ENCODE data around the gene IQCF6.
"Not testable (repeated sequence)": the region's sequence is repeated elsewhere in the genome, so short reads cannot be mapped to it uniquely, and the experiment has no call there.

IQCF6 gene
- total RNA-seq, result 0 reads per million in 2 experiments

DNA sequence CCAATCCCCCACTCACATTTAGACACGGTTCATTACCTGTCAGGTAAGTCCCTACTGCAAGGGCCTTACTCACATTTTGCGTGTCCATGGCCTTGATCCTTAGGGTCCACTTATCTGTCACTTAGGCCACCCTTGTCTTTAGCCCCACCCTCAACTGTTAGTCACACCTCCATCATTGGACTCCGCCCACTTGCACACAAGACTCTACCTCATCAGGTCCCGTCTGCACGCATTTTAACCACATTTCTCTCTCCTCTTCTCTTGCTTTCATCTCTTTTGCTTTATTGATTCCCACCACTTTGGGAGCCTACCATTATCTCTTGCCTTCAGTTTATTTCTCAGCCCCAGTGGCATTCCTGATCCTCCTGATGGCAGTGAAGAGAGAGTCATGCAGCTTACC, at the start of gene IQCF6:
Gene IQCF6, minus strand, starts transcription at position 101 of the 400 bp plus-strand sequence. Its CDS starts 13 bp downstream, at position 88.
- DNase-seq (ENCODE audit: low read depth), result no peak

DNA sequence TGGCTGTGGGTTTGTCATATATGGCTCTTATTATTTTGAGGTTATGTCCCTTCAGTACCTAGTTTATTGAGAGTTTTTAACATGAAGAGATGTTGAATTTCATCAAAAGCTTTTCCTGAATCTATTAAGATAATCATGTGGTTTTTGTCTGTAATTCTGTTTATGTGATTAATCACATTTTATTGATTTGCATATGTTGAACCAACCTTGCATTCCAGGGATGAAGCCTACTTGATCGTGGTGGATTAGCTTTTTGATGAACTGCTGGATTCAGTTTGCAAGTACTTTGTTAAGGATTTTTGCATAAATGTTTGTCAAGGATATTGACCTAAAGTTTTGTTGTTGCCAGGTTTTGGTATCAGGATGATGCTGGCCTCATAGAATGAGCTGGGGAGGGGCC, 49.3 kb upstream of the IQCF6 start:
- DNase-seq (ENCODE audit: low read depth), result no peak

DNA sequence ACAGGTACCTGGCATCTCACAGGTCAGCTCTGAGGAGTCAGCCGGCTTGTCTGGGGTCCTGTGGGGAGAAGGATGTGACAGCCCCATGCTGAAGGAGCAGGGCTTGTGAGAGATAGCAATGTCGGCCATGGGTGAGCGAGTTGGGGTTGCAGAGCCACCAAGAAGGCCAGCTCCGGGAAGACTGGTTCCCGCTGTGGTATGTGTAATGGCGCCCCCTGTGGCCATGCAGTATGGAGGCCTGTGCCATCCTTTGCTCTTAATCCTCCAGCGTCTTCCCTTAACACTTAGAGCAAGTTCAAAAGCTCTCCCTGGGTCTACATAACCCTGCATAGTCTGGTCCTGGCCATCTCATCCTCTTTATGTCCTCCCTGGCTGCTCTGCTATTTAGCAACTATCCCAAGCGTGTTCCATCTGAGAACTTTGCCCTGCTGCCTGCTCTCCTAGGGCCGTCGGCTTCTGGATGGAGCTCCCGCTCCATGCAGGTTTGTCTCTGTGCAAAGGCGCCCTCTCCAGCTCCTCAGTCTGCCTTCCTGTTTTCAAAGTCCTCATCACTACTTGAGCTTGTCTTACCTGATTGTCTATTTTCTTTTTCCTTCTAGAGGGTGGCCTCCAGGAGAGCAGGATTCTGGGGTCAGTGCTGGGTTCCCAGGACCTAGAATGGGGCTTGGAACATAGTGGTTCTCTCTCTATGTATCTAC, 40.8 kb upstream of the IQCF6 start:
- DNase-seq (ENCODE audit: low read depth), result no peak

DNA sequence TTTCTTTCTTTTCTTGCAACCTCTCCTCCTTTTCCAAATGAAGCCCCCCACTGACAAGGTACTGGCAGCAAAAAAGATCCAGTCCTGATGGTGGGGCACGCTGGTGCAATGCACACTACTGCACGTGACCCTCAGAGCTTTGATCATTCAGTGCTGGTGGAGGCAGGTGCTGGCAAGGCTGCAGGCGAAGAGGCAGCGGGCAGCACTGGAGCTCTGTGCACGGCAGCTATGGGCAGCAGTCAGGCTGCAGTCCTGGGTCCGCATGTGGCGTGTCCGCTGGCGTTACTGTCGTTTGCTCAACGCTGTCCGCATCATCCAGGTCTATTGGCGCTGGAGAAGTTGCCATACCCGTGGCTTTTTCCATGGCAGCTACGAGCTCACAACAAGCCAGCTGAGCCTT, 40.1 kb upstream of the IQCF6 start:
- no peak for DNase-seq (ENCODE audit: low read depth)

DNA sequence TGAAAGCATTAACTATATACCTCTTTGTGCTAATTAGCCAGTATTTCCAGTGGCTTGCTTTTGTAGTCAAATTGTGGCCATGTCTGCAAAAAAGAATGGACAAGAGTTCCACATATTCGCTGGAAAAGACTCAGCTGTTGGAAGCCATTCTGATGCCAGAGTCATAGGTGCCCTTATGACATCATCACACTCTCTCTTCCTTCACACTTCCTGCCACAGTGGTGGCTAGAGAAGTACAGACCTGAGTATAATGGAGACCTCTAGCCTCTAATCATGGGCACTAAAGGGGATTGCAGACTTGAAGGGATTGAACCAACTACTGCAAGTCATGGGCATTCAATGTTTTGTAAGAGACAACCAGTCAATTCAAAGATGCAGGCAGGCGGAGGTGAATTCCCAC, 38.3 kb upstream of the IQCF6 start:
- DNase-seq (ENCODE audit: low read depth), result no peak

DNA sequence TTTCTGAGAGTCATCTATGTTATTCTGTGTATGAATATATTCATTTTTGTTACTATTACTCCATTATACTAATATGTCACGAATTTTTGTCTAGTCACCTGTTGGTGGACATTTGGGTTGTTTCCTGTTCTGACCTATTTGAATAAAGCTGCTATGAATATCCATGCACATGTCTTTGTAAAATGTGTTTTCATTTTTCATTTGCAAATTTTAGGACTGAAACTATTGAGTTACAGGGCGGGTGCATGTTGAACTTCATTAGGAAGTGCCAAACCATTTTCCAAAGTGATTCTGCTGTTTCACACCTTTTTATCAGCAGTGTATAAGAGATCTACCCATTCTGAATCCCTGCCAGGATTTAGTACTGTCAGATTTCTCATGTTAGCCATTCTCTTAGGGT, 37.7 kb upstream of the IQCF6 start:
- DNase-seq (ENCODE audit: low read depth), result no peak

DNA sequence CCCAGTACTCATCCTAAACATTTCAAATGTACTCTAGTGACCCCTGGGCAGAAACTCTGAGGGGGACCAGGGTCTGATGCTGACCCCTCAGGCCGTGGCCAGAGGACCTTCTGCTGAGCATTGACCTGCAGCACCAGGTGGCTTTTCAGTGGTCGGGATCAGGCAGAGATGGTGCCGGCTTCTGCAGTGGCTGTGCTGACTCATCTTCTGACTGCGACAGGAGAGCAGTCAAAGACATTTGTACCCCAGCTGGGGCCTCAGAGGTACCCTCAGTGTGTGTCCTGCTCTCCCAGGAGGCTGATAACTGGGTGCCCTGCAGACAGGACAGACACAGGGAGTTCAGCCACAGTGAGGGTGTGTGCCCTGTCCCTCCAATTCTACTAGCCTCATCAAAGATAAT, 36.6 kb upstream of the IQCF6 start:
- DNase-seq (ENCODE audit: low read depth), result no peak

DNA sequence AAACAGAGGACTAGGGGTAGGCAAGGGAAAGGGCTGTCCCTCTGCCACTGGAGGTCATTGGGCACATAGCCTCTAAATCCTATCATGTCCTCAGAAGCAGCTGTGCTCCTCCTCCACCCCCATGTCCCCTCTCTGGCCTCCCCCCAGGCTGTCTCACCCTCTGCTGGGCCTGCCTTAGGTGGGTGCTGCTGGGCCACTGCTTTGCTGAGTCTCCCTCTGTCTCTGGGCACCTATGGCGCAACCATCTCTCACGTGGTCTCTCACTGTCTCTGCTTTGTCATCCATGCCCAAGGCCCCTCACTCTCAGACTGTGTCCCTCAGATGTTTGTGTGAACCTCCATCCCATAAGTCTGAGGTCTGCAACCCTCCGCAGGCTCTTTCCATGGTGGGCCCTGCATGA, 35.0 kb upstream of the IQCF6 start:
- DNase-seq (ENCODE audit: low read depth), result no peak

DNA sequence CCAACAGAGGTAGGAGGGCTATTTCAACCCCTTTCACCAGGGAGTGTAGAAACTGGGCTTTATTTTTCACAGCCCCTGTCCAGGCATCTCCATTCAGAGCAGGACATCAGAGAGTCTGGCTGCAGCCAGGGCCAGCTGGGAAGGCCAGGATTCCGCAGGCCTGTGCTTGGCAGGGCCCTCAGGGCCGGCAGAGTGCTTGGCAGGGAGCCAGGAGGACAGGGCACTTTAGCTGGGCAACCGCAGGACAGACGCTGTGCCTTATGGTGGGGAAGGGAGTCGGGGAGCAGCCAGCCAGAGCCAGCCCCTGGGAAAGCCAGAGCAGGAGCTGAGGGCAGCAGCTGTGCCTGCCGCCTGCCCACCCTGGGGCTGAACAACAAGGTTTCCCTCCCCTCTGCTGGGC, 34.5 kb upstream of the IQCF6 start:
- no peak for DNase-seq (ENCODE audit: low read depth)

DNA sequence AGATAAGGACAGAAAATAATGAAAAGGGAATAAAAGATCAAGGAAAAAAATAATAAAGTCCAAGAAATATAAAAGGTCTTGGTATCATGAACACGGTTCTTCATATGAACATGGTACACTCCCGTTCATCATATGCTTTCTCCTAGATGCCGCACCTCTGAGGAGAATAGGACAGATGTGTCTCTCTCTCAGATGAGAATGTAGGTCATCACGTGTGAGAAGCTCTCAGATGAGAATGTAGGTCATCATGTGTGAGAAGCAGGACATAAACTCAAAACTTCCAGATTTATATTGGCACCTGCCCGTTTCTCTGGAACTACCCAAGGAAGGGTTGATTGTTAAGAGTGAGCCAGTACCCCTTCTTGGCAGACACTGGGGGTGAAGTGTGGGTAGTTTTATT, 29.9 kb upstream of the IQCF6 start:
- no peak for DNase-seq (ENCODE audit: low read depth)

DNA sequence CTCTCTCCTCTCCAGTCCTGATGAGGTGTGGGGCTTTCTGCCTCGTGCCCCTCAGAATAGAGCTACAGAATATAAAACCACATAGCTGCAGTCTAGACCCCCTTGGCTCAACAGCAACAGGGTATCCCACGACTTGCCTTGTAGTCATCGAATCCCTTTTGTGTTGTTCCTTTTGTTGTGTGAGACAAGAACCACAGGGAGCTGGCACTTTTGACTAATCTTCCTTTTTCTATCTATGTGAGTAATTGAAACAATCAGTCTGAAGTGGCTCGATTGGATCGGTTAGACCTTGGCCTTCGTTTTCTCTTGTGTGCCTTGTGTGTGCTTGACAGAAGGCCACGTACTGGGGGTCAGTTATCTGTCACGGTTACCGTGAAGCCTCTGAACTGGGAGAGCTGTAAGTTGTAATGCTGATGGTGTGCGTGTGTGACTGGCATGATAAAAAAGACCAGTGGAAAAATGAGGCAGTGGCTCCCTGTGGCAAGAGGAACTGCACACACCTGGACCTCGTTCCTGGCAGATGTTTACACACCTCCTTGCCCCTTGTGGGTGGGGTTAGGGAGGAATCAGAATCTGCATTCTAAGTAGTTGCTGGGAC, 23.2 kb upstream of the IQCF6 start:
- DNase-seq (ENCODE audit: low read depth), result no peak

DNA sequence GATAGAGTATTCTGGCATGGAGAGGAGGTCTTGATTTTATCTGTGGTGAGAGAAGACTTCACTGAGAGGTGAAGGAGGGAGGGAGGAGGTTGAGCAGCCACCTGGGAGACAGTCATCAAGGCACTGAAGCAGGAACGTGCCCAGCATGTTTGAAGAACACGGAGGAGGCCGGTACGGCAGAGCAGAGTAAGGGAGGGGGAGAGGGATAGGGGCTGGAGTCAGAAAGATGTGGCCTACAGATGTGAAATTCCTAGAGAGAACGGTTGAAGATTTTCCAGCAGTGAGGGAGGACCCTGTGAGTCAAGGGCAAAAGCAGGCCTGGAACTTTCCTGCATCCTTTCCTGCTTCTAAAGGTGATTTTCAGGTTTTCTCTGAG, 21.7 kb upstream of the IQCF6 start:
- DNase-seq (ENCODE audit: low read depth), result no peak

DNA sequence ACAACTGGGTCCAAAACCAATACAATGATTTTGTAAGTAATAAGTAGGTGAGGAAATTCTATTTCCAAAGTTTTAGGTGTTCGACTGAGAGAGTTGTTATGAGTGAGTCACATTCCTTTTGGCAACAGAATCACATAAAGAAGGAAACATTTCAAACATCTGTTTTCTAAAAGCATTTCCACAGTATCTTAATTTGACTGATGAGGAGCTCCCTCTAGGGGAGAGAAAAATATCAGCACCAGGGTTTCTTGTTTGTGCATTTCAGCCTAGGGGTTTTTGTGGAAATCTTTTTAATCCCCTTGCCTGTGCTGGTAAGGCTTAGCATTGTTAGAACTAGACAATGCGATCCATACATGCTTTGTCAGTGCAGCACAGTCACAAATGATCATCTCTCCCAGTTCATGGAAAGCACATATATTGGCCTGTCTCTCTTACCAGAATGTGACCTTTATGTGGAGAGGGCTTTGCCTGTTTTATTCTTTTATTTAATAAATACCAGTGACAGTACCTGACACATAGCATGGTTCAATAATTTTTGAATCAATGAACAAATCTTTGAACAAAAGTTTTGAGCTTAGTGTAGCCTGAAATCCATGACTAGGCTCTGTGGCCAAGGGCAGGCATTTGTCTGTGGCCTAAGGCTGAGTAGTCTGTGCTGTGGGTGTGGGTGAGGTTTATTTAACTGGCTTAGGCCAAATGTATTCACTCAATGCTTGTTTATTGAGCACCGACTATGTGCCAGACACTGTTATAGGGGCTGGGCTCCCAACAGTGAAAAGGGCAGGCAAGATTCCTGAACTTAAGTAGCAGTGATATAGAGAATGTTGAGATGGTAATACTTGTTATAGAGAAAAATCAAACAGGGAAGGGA, 21.1 kb upstream of the IQCF6 start:
- no peak for DNase-seq (ENCODE audit: low read depth)

DNA sequence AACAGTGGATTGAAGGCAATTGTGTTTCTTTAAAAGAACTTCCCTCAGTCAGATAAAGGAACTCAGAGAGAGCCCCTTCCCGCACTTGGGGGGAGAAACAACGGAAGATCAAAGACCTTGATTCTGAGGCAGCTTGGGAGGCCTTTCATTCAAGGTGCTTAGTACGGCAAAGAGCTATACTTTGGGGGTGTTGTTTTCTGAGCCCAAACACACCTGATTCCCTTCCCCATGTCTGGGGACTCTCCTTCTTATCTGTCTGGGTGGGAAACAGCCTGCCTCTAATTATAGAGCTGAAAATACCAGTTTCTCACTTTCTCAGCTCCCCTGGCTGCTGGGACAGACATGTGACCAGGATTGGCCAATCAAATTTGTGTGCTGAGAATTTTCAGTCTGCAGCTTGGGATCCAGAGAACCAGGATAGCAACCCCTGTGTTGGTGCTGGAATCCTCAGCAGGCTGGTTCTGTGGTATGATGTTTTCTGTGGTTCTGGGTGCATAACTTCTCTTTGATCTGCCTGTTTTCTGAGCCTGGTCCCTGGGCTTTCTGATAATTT, 19.4 kb upstream of the IQCF6 start:
- no peak for DNase-seq (ENCODE audit: low read depth)

DNA sequence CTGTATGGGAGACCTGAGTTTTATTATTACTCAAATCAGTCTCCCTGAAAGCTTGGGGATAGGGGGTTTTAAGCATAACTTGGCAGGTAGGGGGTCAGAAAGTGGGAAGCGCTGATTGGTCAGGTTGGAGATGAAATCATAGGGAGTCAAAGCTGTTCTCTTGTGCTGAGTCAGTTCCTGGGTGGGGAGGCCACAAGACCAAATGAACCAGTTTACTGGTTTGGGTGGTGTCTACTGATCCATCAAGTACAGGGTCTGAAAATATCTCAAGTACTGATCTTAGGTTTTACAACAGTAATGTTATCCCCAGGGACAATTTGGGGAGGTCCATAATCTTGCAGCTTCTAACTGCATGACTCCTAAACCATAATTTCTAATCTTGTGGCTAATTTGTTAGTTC, 17.8 kb upstream of the IQCF6 start:
- DNase-seq (ENCODE audit: low read depth), result no peak

DNA sequence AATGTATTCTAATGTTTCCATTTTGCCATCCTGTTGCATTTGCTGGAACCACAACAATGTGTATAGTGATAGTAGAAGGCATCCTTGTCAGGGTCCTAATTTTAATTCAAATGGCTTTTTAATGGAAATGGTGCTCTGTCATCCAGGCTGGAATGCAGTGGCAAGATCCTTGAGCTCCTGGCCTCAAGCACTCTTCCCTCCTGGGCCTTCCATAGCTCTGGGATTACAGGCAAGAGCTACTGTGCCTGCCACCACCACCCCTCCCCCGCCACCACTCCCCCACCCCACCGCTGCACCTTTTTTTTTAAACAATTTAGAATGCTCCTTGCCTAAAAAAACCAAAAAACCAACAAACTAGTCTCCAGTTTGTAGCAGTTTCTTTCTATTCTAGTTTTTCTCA, 15.2 kb upstream of the IQCF6 start:
- DNase-seq (ENCODE audit: low read depth), result no peak

DNA sequence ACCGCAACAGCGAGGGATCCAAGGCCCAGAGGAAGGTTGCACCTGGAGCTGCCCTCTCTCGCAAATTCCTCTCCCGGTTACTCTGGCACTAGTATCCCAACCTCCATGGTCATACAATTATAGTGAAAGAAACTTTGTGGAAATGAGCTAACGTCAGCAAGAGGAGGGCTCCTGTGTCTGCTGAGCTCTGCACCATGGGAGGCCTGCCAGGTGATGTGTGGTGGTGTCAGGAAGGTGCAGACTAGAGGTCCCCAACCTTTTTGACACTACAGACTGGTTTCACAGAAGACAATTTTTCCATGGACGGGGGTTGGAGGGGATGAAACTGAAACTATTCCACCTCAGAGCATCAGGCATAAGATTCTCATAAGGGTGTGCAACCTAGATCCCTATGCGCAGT, 13.2 kb upstream of the IQCF6 start:
- no peak for DNase-seq (ENCODE audit: low read depth)

DNA sequence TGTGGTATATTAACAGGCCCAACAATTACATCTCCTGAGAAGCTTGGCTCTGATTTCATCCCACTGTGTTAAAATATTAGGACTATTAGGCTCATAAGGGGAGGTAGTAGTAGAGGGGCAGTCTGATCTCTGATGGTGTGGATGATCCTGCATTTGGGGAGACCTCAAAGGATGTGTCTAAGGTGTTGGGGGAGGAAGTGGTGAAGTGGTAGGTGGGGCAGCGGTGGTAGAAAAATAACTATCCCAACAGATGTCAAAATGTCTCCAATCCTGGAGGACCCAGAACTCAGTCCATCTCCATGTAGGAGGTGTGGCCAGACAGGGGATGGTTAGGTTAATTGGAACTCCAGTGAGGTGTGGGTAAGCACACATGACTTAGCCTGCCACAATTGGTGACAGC, 10.4 kb upstream of the IQCF6 start:
- no peak for DNase-seq (ENCODE audit: low read depth)

DNA sequence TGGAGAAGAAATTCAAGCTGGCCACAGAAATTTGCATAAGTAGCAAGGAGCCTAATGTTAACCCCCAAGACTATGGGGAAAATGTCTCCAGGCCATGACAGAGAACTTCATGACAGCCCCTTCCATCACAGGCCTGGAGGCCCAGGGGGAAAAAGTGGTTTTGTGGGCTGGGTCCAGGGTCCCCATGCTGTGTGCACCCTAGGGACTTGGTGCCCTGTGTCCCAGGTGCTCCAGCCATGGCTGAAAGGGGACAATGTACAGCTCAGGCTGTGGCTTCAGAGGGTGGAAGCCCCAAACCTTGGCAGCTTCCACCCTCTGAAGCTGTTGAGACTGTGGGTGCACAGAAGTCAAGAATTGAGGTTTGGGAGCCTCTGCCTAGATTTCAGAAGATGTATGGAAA, 8.5 kb upstream of the IQCF6 start:
- DNase-seq (ENCODE audit: low read depth), result not testable (repeated sequence)

DNA sequence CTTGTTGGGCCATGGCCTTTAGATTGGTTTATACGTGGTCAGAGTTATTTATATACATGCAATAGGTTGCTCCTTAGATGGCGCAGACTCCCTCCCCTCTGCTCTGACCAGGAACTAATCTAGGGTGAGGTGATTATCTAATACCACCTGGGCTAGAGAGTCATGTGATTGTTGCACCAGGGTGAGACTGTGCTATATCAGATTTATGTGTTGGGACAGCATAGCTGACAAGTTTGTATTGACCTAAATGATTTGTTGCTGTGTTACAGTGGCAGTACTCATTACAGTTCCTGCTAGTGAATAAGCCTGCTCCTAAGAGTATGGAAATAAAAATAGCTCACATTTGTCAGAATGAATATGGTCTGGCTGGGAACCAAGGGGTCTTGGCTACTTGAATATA, 7.2 kb upstream of the IQCF6 start:
- no peak for DNase-seq (ENCODE audit: low read depth)

DNA sequence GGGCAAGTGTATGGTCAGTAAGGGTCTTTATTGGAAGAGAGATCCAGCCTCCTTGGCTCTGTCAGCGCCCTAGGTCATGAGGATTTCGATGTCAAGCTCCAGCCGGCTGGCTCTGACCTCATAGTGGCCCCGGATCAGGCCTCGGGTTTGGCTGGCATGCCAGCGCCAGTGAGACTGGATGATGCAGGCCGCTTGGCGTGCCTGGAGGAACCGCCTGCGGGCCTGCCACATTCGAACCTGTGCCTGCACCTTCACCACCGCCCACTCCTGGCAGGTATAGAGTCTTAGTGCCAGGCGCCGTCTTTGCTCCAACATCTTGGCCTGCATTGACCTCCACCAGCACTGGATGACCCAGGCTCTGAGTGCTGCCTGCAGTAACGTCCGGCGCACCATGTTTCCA, 483 bp downstream of the IQCF6 start:
- no peak for DNase-seq (ENCODE audit: low read depth)

DNA sequence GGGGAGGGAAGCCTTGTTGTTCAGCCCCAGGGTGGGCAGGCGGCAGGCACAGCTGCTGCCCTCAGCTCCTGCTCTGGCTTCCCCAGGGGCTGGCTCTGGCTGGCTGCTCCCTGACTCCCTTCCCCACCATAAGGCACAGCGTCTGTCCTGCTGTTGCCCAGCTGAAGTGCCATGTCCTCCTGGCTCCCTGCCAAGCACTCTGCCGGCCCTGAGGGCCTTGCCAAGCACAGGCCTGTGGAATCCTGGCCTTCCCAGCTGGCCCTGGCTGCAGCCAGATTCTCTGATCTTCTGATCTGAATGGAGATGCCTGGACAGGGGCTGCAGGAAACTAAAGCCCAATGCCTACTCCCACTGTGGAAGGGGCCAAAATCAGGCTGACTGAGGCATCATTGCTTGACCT, 1.1 kb downstream of the IQCF6 start:
- no peak for DNase-seq (ENCODE audit: low read depth)

DNA sequence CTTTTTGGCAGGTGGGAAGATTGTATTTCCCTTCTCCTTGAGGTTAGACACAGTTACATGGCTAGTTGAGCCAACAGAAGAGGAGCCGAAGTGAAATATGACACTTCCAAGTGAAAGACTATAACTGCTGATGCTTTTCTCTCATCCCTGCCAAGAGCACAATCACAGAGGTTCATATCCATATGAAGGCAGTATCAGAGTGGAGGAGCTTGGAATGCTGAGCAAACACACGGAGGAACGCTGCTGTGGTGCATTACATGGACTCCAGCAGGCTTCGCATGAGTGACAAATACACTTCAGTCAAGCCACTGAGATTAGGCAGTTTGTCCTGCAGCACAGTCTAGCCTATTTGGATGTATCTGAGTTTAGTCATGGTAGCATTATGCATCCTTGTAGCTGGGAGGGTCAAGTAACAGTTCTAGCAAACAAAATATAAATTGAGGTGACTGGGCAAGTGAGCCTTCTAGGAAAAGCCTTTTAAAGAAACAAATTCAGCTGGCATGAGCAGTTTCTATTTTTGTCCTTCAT, 5.4 kb downstream of the IQCF6 start:
- DNase-seq (ENCODE audit: low read depth), result no peak

Data from T follicular helper cell (primary cell).